22Rv1 (cell line): ENCODE data around the gene NBAS.
"Not testable (repeated sequence)": the region's sequence is repeated elsewhere in the genome, so short reads cannot be mapped to it uniquely, and the experiment has no call there.

Source experiments
- H3K27ac ChIP-seq: fragments of 450-650 bp; 2 replicates; pipeline ENCODE4 v1.5.1; 2017
- ZFX ChIP-seq: fragments of 450-650 bp; IDR thresholded peaks from 2 replicates; pipeline ENCODE4 v1.6.1; 2017; ENCODE audit warnings: antibody characterized with exemption, borderline replicate concordance
- TF ChIP-seq, protein P1 (sequence below): fragments of 450-650 bp; IDR thresholded peaks from 2 replicates; pipeline ENCODE4 v1.5.1; 2017; ENCODE audit warnings: mild to moderate bottlenecking

NBAS gene

DNA sequence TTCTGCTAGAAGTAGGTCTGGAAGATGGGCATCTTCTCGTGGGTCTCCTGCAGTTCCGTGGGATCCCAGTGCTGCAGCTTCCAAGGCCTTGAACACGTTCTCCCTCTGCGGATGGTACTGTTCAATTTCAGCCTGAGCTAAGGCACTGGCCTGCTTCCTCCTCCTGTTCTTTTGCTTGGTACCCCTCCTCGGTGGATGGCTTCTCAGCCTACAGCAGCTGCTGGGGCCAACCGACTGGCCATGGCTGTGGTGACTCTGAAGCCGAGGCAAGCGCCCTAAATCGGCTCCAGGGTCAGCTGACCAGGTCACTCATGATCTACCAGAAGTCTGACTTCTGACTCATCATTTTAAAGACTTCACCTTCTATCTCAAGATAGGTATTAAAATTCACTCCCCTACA is 150.2 kb downstream of the NBAS start:
- TF ChIP-seq, protein P1, sequence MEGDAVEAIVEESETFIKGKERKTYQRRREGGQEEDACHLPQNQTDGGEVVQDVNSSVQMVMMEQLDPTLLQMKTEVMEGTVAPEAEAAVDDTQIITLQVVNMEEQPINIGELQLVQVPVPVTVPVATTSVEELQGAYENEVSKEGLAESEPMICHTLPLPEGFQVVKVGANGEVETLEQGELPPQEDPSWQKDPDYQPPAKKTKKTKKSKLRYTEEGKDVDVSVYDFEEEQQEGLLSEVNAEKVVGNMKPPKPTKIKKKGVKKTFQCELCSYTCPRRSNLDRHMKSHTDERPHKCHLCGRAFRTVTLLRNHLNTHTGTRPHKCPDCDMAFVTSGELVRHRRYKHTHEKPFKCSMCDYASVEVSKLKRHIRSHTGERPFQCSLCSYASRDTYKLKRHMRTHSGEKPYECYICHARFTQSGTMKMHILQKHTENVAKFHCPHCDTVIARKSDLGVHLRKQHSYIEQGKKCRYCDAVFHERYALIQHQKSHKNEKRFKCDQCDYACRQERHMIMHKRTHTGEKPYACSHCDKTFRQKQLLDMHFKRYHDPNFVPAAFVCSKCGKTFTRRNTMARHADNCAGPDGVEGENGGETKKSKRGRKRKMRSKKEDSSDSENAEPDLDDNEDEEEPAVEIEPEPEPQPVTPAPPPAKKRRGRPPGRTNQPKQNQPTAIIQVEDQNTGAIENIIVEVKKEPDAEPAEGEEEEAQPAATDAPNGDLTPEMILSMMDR: no peak
- no peak for TF ChIP-seq ZFX

GRCh38 chr2:15408759-15409158 is 152.4 kb downstream of the NBAS start:
- H3K27ac ChIP-seq: no peak overlapping the region
- TF ChIP-seq, protein P1: no peak

More for the DNA sequence above, 150.2 kb downstream of the NBAS start:
- no peak overlapping the region for H3K27ac ChIP-seq

- TF ChIP-seq ZFX: no peak
- TF ChIP-seq, protein P1: no peak
Observed at GRCh38 chr2:15407666-15408065, 153.5 kb downstream of the NBAS start.

DNA sequence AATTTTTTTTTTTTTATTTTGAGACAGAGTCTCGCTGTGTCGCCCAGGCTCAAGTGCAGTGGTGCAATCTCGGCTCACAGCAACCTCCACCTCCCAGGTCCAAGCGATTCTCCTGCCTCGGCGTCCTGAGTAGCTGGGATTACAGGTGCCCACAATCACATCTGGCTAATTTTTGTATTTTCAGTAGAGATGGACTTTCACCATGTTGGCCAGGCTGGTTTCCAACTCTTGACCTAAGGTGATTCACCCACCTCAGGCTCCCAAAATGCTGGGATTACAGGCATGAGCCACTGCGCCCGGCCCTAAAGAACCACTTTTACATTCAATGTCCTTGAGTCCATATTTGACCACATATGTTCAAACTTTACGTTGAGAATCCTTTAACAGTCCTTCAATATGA is 156.6 kb downstream of the NBAS start:
- H3K27ac ChIP-seq: not testable (repeated sequence)

More at GRCh38 chr2:15407666-15408065, 153.5 kb downstream of the NBAS start:
- no peak overlapping the region for H3K27ac ChIP-seq

DNA sequence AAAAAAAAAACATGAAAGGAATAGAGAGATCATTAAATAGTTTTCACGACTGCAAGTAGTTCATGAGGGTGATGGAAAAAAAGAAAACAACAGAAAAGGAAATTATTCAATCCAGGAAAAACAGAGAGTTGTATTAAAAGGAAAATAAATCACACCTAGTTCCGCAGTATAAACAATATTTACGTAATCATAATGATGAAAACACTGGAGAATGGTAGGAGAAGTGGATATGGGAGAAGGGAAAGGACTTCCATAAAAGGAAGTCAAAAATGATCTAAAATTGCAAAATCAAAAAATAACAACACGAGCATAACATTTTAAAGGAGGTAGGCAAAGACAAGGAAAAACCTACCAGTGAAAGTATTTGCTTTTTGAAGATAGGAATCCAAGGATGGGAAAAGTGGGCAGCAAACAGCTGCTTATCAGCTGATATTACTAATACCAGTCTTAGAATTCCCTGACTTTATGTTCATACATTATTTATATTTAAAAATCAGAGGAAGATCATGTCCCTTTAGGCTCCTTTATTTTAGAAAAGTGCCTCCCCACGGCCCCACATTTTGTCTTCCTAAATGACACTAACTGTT is 160.8 kb downstream of the NBAS start:
- no peak overlapping the region for H3K27ac ChIP-seq
- TF ChIP-seq ZFX: no peak
- TF ChIP-seq, protein P1: no peak

DNA sequence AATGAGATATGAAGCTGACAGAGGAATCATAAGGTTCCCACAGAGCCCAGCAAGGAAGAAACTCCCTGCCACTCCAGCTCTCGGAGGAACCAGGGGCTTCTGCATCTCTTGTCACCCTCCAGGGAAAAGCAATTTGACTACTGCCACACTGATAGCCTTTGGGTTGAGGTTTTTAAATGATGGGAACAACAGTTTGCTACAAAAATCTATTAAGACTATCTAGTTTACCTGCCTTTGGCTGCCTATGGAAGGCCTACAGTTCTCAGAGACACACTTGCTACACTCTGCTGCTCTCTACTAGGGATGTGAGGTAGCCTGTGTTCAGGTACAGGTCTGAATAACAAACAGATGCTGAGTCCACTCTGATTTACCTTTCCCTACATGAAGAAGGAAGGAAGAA is 161.9 kb downstream of the NBAS start:
- TF ChIP-seq, protein P1: no peak
- no peak for TF ChIP-seq ZFX
- H3K27ac ChIP-seq: no peak overlapping the region

DNA sequence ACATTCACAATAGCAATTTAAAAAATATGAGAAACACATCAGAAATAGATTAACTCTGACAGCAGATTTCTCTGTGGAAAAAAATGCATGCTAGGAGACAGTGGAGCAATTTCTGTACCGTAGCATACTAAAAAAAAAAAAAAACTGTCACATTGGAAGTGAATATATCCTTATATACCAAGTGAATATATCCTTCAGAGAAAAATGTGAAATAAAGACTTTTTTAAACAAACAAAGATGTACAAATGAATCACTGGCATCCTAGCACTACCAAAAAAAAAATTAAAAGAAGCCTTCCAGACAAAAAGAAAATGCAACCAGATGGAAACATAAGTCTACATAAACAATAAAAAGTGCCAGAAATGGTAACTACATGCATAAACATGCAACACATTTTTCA is 169.4 kb downstream of the NBAS start:
- no peak overlapping the region for H3K27ac ChIP-seq
- TF ChIP-seq ZFX: no peak
- TF ChIP-seq, protein P1: no peak

- no peak overlapping the region for H3K27ac ChIP-seq
- TF ChIP-seq, protein P1: no peak
- no peak for TF ChIP-seq ZFX
Observed at GRCh38 chr2:15389895-15390294, 171.2 kb downstream of the NBAS start.
